ENCODE data around the gene RASSF5.
A peak's percentile ranks its signal among the peaks of the same experiment; 100 is the strongest.

The RASSF5 gene

DNA sequence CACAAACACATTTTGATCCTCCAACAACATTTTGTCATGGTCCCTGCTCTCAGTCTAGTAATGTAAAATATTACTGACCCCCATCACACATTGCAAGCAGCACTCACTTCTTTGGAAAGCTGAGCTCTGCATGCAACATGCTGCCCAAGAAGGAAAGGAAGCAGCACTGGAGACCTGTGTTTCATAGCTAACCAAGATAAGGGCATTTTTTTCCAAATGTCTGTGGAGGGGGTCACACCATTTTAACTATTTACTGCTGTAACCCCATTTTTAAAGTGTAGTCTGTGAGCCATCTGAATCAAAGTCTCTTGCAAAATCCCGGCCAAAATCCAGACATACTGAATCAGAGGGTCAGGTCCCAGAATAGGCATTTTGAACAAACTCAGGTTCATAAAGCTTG lies 4.5 kb upstream of the RASSF5 start:
- H3K4me3 ChIP-seq (ENCODE audit: low read depth, low read length), result no peak overlapping the region
- ChIA-PET POLR2A (no interaction called here), CTCF (interaction anchor here (1.0 to 21.6 kb wide), 7 partner anchors 12 to 162 kb away, joined by 3 to 568 read pairs (median 4); no protein-coding TSS in a partner anchor)
- DNase-seq (ENCODE audit: low read depth, low spot score), result no peak
- TF ChIP-seq CTCF (IDR thresholded peaks at IDR 0.05; ENCODE audit: insufficient read depth, low read length, missing control alignments), result no peak

- DNase-seq (ENCODE audit: low read depth, low spot score), result peak; percentile 82
- CTCF ChIA-PET, result interaction anchor here (1.0 to 21.6 kb wide), 8 partner anchors 8 to 161 kb away, joined by 3 to 568 read pairs (median 14); partner anchors contain the start of gene EIF2D
- no peak for TF ChIP-seq CTCF (IDR thresholded peaks at IDR 0.05; ENCODE audit: insufficient read depth, low read length, missing control alignments)
- no peak overlapping the region for H3K4me3 ChIP-seq (ENCODE audit: low read depth, low read length)
- POLR2A ChIA-PET, result interaction anchor here (0.6 to 1.0 kb wide), 2 partner anchors 131 to 261 kb away, joined by 3 read pairs; partner anchors contain the start of gene DYRK3
Observed at GRCh38 chr1:206503591-206504362, 3.6 kb upstream of the RASSF5 start.

GRCh38 chr1:206504363-206504713 lies 3.0 kb upstream of the RASSF5 start:
- DNase-seq (ENCODE audit: low read depth, low spot score), result no peak
- no peak overlapping the region for H3K4me3 ChIP-seq (ENCODE audit: low read depth, low read length)
- CTCF ChIA-PET, result interaction anchor here (1.1 to 21.6 kb wide), 7 partner anchors 8 to 108 kb away, joined by 5 to 568 read pairs (median 21); partner anchors contain the start of gene EIF2D
- TF ChIP-seq CTCF (IDR thresholded peaks at IDR 0.05; ENCODE audit: insufficient read depth, low read length, missing control alignments), result no peak
- POLR2A ChIA-PET, result interaction anchor here (0.6 to 1.0 kb wide), 2 partner anchors 131 to 261 kb away, joined by 3 read pairs; partner anchors contain the start of gene DYRK3

DNA sequence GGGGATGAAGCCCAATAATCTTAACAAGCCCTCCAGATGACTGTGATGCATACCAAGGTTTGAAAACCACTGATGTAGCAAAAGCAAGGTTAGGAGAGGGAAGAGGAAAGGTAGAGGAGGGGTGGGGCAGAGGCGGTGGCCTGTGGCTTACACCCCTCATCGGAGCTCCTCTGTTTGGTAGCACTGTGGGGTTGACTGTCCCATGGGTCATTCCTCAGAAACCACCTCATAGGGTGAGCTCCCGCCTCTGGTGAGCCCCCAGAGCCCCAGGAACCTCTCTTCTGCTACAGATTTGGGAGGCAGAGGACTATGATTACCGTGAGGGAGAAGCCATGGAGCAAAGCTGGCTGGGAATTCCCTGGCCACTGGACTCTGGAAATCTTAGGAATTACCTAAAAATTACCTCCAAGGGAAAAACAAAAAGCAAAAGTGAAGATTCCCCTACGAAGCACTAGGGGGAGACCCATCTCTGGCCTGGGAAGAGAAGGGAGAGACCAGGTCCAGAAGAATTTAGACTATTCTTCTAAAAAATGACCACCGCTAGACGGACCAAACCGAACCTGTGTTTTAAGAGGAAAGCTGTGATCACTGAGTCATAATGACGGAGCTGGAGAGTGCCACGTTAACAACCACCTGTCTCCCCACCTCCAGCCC lies 1.5 kb upstream of the RASSF5 start:
- POLR2A ChIA-PET, result no interaction called here
- DNase-seq (ENCODE audit: low read depth, low spot score), result no peak
- CTCF ChIA-PET, result interaction anchor here (0.7 to 21.6 kb wide), 27 partner anchors 9 to 477 kb away, joined by 3 to 568 read pairs (median 6); partner anchors contain the start of genes EIF2D and IKBKE
- peak; percentile 45 for TF ChIP-seq CTCF (IDR thresholded peaks at IDR 0.05; ENCODE audit: insufficient read depth, low read length, missing control alignments)
- H3K4me3 ChIP-seq (ENCODE audit: low read depth, low read length), result no peak overlapping the region

DNA sequence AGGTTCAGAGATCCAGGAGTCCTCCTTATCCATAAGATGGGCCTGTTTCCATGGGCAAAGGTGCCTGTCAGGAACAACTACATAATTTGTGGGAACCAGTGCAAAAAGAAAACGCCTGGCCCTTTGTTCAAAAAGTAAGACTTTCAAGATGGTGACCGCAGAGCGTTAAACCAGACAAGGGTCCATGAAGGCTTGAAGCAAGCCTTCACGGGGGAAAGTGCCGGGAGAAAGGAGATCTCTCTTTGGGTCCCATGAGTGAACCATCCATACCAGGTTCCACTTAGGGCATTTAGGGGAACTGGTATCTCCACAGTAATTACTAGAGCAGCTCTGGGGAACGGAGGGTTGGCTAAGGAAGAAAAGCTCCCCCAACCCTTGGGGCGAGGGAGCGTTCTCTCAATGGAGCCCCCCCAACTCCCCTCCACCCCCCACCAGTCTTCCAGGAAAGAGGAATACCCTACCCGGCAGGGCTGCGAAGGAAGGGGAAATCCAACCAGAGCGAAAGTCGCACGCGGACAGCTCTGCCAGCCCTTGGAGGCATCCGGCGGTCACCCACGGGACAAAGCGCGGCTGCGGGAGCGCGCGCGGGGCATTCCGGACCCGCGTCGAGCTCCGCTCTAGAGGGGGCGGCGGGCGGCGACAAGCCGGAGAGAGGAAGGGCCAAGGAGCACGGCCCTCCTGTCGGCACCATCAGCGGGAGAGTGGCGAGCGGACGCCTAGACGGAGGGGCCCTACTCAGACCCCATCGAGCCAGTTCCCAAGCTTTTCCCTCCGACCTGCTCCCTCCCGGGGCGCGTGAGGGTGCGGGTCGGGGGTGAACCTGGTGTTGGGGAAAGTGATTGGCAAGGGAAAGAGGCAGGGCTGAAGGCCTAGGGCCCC lies 687 bp upstream of the RASSF5 start:
- POLR2A ChIA-PET, result interaction anchor here (0.7 to 1.2 kb wide), 2 partner anchors 11 to 283 kb away, joined by 3 to 4 read pairs; no protein-coding TSS in a partner anchor
- TF ChIP-seq CTCF (IDR thresholded peaks at IDR 0.05; ENCODE audit: insufficient read depth, low read length, missing control alignments), result no peak
- CTCF ChIA-PET, result interaction anchor here (0.9 to 21.6 kb wide), 28 partner anchors 8 to 476 kb away, joined by 3 to 568 read pairs (median 6); partner anchors contain the start of genes EIF2D and IKBKE
- DNase-seq (ENCODE audit: low read depth, low spot score), result no peak
- H3K4me3 ChIP-seq (ENCODE audit: low read depth, low read length), result peak overlapping the region; percentile 61

Data from AG04449 (cell line).